Adrenal gland (tissue), 12 donors: ENCODE data around the gene FURIN. TPM values are rescaled to one million over a fixed set of nuclear protein-coding genes. Genes with fewer than 3 reads are reported as not detected.
A peak's percentile ranks its signal among the peaks of the same experiment; 100 is the strongest.

ENCODE experiments used
- DNase-seq, 7 donors: peaks; one replicate each; pipeline ENCODE4 v3.0.0-alpha.2; 2019 to 2020
- H3K27ac ChIP-seq, 5 donors: fragments of 200-600 bp; sonication (generic) in 4 of 5; 1 replicate in 3 of 5; 2 replicates in 2 of 5; pipeline versions ENCODE4 v1.5.1 to v1.8.0; 2016 to 2020; ENCODE audit warnings: mild to moderate bottlenecking in 1 of 5
- H3K27me3 ChIP-seq: fragments of 200-600 bp; 2 replicates; pipeline ENCODE4 v1.8.0; 2021
- H3K36me3 ChIP-seq, 2 donors: fragments of 200-600 bp; replicated peaks in 1 of 2; 1 replicate in 1 of 2; 2 replicates in 1 of 2; pipeline versions ENCODE4 v1.5.1 to v1.8.0; 2018 to 2022
- H3K4me1 ChIP-seq, 2 donors: fragments of 200-600 bp; replicated peaks in 1 of 2; 1 replicate in 1 of 2; 2 replicates in 1 of 2; pipeline versions ENCODE4 v1.5.1 to v1.8.0; 2018 to 2021
- H3K4me3 ChIP-seq, 4 donors: fragments of 200-600 bp; sonication (generic) in 3 of 4; one replicate each; pipeline ENCODE4 v1.5.1; 2016 to 2018
- H3K9me3 ChIP-seq, 3 donors: fragments of 200-600 bp; sonication (generic) in 1 of 3; replicated peaks in 1 of 3; 1 replicate in 2 of 3; 2 replicates in 1 of 3; pipeline versions ENCODE4 v1.5.1 to v1.8.0; 2016 to 2021
- CTCF ChIP-seq, 6 experiments: fragments of 450-650 bp in 4 of 6; fragments of 200-600 bp in 2 of 6; sonication (generic) in 1 of 6; IDR thresholded peaks; 1 replicate in 5 of 6; 2 replicates in 1 of 6; pipeline versions ENCODE4 v1.5.1 to v1.8.0; 2016 to 2021; ENCODE audit warnings: antibody characterized with exemption in 6 of 6, mild to moderate bottlenecking in 2 of 6, moderate library complexity in 1 of 6
- POLR2A ChIP-seq, 2 donors: fragments of 450-650 bp; IDR thresholded peaks; one replicate each; pipeline ENCODE4 v1.6.1; 2017; ENCODE audit warnings: antibody characterized with exemption in 2 of 2, mild to moderate bottlenecking in 2 of 2, moderate library complexity in 1 of 2
- WGBS, 4 donors: extraction: QIAGEN DNeasy Blood & Tissue Kit in 2 of 4; methylation state at CpG; one replicate each; pipeline versions ENCODE4 v1.1.5 to v1.1.7; 2013 to 2017; 5-methylcytosine and 5-hydroxymethylcytosine counted together
- intact Hi-C, 2 donors: fragments of 100-400 bp; cut with DNase I; formaldehyde crosslinking; loops; one replicate each; pipeline versions ENCODE4 v1.14.1 to v1.15.0; 2022 to 2023
- polyA plus RNA-seq, 3 donors: library from polyadenylated mRNA; stranded (reverse); fragments of 200-250 nt in 2 of 3; fragments of 350-450 nt in 1 of 3; fragmentation: Illumina TruSeq in 1 of 3; extraction: RNeasy Lipid Tissue Mini Kit (QIAGEN cat#74804) in 1 of 3; gene quantifications; one replicate each; pipeline ENCODE4 v1.2.3, GENCODE V29; 2013 to 2014
- total RNA-seq, 9 donors: library from RNA; depleted of rRNA in 4 of 9; stranded (reverse); fragments of >200 nt in 4 of 9; fragments of 120-200 nt in 1 of 9; fragmentation: NEBNext Ultra II Directional in 1 of 9; extraction: Animal tissue kit (Norgen Biotek cat#: 25700) in 1 of 9; gene quantifications; one replicate each; pipeline versions ENCODE4 v1.1.0 to v1.2.4, GENCODE V29; 2013 to 2023
- donor health status: healthy with polysubstance abuse.
- donor health status: Bipolar disorder and iron deficiency.
- donor health status: DM: yes; HTN: yes; CAD: no.
- donor health status: DM: no; HTN: no; CAD: no.
- donor health status: DM: no; HTN: no; CAD: no.
- donor health status: DM: yes; HTN: yes; CAD: no.

Gene FURIN
- total and polyA plus RNA-seq, 12 donors: 11.5 to 119 (median 45.2) TPM

- no peak for TF ChIP-seq CTCF (IDR thresholded peaks at IDR 0.05)
- peak overlapping the region; percentile 87 to 99 (median 95) for H3K27ac ChIP-seq
- H3K4me3 ChIP-seq: peak overlapping the region in 1 of 4 donors; percentile 78
- DNase-seq: no peak
- H3K4me1 ChIP-seq: peaks cover 11 to 17% of the 10 kb centered on the region in 2 donors
- H3K36me3 ChIP-seq: peaks cover 0 to 16% of the 10 kb centered on the region in 2 donors
- H3K9me3 ChIP-seq: no peaks in the 10 kb centered on the region
- no peaks in the 10 kb centered on the region for H3K27me3 ChIP-seq
- intact Hi-C loops: no loop called here
- WGBS, 4 donors: 39 to 51% (median 41%) methylated on average over 14 of the region's 14 CpGs
Observed at GRCh38 chr15:90901175-90902039, 33.0 kb downstream of the FURIN start.

- Histone ChIP-seq H3K27me3 (no peaks in the 10 kb centered on the region), H3K4me3 (peak overlapping the region in 3 of 4 donors; percentile 18 to 78 (median 40)), H3K27ac (peak overlapping the region; percentile 87 to 99 (median 95)), H3K36me3 (peaks cover 0 to 24% of the 10 kb centered on the region in 2 donors), H3K9me3 (no peaks in the 10 kb centered on the region), H3K4me1 (peaks cover 11 to 17% of the 10 kb centered on the region in 2 donors)
- 0 to 2% (median 1%) methylated on average over 16 to 71 of the region's 71 CpGs for WGBS, 4 donors
- DNase-seq: peak; percentile 73 to 85 (median 81)
- TF ChIP-seq POLR2A (IDR thresholded peaks at IDR 0.05) (peak; percentile 59 to 77), CTCF (IDR thresholded peaks at IDR 0.05) (peak; percentile 47 to 84 (median 80))
- intact Hi-C loops: no loop called here
Observed at GRCh38 chr15:90902040-90902839, 33.9 kb downstream of the FURIN start.

GRCh38 chr15:90902840-90903732, 34.7 kb downstream of the FURIN start, which contains the start of gene MAN2A2:
MAN2A2 (plus strand) TSS chr15:90903302; CDS start chr15:90904208, 906 bp downstream.
- TF ChIP-seq CTCF (IDR thresholded peaks at IDR 0.05) (no peak), POLR2A (IDR thresholded peaks at IDR 0.05) (peak in 1 of 2 donors; percentile 65)
- peak; percentile 65 to 85 (median 73) for DNase-seq
- intact Hi-C loops: no loop called here

More at GRCh38 chr15:90902840-90903732, 34.7 kb downstream of the FURIN start, which contains the start of gene MAN2A2:
- Histone ChIP-seq H3K36me3 (peaks cover 0 to 33% of the 10 kb centered on the region in 2 donors), H3K27me3 (no peaks in the 10 kb centered on the region), H3K9me3 (no peaks in the 10 kb centered on the region), H3K27ac (peak within 1 kb of the TSS; percentile 90 to 99 (median 95)), H3K4me3 (peak within 1 kb of the TSS; percentile 22 to 78 (median 70)), H3K4me1 (peaks cover 11 to 17% of the 10 kb centered on the region in 2 donors)
- WGBS, 4 donors: 1 to 2% (median 1%) methylated on average over 30 to 81 of the region's 81 CpGs
